ENCODE measurements around the gene CABLES2.

The CABLES2 gene

DNA sequence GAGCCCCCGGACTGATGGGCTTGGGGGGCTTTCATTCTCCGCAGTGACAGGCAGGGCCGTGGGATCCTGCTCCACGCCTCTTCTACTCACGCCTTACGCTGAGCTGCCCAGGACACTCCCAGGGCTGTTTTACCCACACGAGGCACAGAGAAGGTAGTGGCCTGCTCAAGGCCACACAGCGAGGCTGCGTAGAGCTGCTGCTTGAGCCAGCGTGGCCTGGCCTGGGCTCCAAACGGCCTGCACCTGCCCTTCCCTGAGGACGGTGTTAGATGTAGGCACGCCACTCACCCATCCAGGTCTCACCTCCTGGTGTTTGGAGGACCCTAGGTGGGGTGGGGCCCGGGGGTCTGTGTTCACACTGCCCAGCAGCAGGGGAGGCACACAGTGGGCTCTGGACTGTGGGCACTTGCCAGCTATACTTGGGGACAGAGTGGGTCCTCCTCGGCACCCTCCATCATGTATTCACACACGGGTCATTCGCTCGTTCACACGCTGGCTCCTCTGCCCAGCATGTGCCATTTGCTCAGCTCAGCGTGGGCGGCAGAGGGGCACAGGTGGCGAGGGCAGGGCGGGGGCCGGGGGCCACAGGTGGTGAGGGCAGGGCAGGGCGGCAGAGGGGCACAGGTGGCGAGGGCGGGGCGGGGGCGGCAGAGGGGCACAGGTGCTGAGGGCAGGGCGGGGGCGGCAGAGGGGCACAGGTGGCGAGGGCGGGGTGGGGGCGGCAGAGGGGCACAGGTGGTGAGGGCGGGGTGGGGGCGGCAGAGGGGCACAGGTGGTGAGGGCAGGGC, 38.7 kb upstream of the CABLES2 start:
- POLR2A ChIA-PET (ENCODE audit: low non-redundant PET), result no interaction called here
- no peak for DNase-seq (ENCODE audit: low spot score)
- no peak overlapping the region for H3K27ac ChIP-seq
- TF ChIP-seq CTCF (conservative IDR thresholded peaks at IDR 0.05; ENCODE audit: low read depth), result no peak
- CTCF ChIA-PET, result no interaction called here

- ChIA-PET POLR2A (ENCODE audit: low non-redundant PET) (interaction anchor here (0.7 kb wide), 1 partner anchor 17 kb away, joined by 4 read pairs; the partner anchor contains the start of gene RBBP8NL), CTCF (interaction anchor here (0.7 kb wide), 1 partner anchor 34 kb away, joined by 4 read pairs; no protein-coding TSS in a partner anchor)
- DNase-seq (ENCODE audit: low spot score), result no peak
- TF ChIP-seq CTCF (conservative IDR thresholded peaks at IDR 0.05; ENCODE audit: low read depth), result no peak
- no peak overlapping the region for H3K27ac ChIP-seq
Measured at GRCh38 chr20:62444286-62444685, 37.2 kb upstream of the CABLES2 start.

- no peak for DNase-seq (ENCODE audit: low spot score)
- POLR2A ChIA-PET (ENCODE audit: low non-redundant PET), result no interaction called here
- CTCF ChIA-PET, result interaction anchor here (0.7 to 1.2 kb wide), 2 partner anchors 16 to 31 kb away, joined by 4 read pairs; no protein-coding TSS in a partner anchor
- no peak for TF ChIP-seq CTCF (conservative IDR thresholded peaks at IDR 0.05; ENCODE audit: low read depth)
- H3K27ac ChIP-seq, result no peak overlapping the region
Measured at GRCh38 chr20:62441987-62442539, 35.0 kb upstream of the CABLES2 start.

DNA sequence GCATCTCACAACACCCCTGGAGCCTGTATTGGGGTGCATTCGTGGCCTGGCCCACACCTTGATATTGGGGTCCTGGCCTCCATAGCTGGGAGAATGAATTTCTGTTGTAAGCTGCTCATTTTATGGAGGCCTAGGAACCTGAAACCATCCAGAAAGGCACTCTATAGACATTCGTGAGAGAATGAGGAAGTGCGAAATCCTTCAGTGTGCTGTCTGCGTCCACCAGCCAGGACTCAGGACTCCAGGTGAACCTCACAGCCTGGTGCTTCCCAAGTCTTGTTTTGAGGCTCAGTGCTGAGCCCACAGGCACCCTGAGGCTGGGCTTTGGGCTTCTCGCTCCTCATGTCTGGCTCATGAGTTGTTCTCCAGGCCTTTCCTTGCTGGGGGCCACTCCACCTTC, 32.1 kb upstream of the CABLES2 start:
- POLR2A ChIA-PET (ENCODE audit: low non-redundant PET), result no interaction called here
- no peak for TF ChIP-seq CTCF (conservative IDR thresholded peaks at IDR 0.05; ENCODE audit: low read depth)
- CTCF ChIA-PET, result interaction anchor here (0.6 to 1.4 kb wide), 3 partner anchors 10 to 38 kb away, joined by 3 to 7 read pairs (median 4); no protein-coding TSS in a partner anchor
- H3K27ac ChIP-seq, result no peak overlapping the region
- no peak for DNase-seq (ENCODE audit: low spot score)

GRCh38 chr20:62437927-62438326, 30.8 kb upstream of the CABLES2 start:
- DNase-seq (ENCODE audit: low spot score), result no peak
- TF ChIP-seq CTCF (conservative IDR thresholded peaks at IDR 0.05; ENCODE audit: low read depth), result no peak
- no peak overlapping the region for H3K27ac ChIP-seq
- POLR2A ChIA-PET (ENCODE audit: low non-redundant PET), result no interaction called here
- CTCF ChIA-PET, result interaction anchor here (1.4 kb wide), 1 partner anchor 28 kb away, joined by 7 read pairs; no protein-coding TSS in a partner anchor

- no peak for TF ChIP-seq CTCF (conservative IDR thresholded peaks at IDR 0.05; ENCODE audit: low read depth)
- POLR2A ChIA-PET (ENCODE audit: low non-redundant PET), result no interaction called here
- H3K27ac ChIP-seq, result no peak overlapping the region
- CTCF ChIA-PET, result no interaction called here
- DNase-seq (ENCODE audit: low spot score), result no peak
Measured at GRCh38 chr20:62437496-62437895, 30.4 kb upstream of the CABLES2 start.

Measured in RWPE1 (cell line).